Measurements from ENCODE around the gene C19orf85.
A peak's percentile ranks its signal among the peaks of the same experiment; 100 is the strongest.
"Not testable (repeated sequence)": the region's sequence is repeated elsewhere in the genome, so short reads cannot be mapped to it uniquely, and the experiment has no call there.

Gene C19orf85

DNA sequence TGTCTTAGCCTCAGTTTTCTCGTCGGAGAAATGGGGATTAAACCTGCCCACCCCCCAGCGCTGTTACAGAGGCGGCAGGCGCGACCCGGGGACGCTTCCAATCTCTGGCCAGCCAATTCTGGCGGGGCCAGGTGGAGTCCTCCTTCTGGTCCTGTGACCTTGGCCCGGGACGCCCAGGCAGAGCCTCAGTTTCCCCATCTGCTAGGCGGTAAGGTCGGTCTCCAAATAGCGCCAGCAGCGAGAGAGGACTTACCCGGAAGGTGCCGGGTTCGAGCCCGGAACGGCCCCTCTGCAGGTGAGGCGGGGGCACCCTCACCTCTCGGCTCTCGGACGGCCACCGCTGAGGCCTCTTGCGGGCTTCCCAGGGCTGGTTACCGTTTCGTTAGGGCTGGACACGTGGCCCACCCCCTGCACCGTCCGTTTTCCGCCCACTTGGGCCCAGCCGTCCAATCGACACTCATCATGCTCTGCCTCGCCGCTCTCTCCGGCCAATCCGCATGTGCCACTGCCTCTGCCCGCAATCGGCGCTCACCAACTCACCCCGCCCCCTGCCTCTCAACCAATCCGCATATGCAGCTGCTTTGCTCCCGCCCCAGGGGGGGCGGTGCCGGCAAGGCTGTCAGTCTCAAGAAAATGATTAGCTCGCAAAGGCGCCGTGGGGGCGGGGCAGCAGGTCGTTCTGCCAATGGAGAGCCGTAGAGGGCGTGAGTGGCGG is 3.1 kb downstream of the C19orf85 start, which contains the start of gene ISOC2:
ISOC2 (minus strand) TSS at position 384 of the 715 bp plus-strand sequence. CDS start 5,156 bp downstream, outside the sequence.
- intact Hi-C loops (cut with DNase I), result loop anchor here (5.0 kb wide), 1 partner anchor 74 kb away; the partner anchor contains the start of gene RPL28
- DNase-seq, result peak; percentile 100

DNA sequence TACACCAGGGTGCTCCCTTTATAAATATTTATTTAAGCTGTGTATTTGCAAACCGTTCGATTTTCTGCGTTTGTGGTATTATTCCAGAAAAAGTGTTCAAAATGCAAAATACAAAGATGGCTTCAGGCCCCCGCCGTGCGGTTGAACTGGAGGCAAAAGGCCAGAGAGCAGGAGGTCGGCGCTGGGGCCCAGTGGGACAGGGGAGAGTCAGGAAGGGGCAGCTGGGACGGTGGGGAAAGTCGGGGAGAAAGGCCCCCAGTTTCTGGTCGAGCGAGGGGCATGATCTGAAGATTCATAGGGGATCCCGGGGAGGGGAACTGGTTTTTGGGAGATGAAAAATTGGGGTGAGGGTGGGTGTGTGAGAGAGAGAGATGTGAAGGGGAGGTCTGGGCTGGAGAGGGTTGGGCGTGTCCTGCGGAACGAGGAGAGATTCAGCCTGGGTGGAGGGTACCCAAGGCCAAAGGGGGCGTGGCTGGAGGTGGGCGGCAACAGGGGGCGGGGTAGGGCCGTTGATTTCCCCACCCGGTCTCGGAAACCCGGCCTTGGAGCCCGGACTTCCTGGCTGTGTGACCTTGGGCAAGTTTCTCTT is 3.8 kb downstream of the C19orf85 start:
- DNase-seq, result peak in 5 of 10 donors; percentile 54 to 92 (median 83)

DNA sequence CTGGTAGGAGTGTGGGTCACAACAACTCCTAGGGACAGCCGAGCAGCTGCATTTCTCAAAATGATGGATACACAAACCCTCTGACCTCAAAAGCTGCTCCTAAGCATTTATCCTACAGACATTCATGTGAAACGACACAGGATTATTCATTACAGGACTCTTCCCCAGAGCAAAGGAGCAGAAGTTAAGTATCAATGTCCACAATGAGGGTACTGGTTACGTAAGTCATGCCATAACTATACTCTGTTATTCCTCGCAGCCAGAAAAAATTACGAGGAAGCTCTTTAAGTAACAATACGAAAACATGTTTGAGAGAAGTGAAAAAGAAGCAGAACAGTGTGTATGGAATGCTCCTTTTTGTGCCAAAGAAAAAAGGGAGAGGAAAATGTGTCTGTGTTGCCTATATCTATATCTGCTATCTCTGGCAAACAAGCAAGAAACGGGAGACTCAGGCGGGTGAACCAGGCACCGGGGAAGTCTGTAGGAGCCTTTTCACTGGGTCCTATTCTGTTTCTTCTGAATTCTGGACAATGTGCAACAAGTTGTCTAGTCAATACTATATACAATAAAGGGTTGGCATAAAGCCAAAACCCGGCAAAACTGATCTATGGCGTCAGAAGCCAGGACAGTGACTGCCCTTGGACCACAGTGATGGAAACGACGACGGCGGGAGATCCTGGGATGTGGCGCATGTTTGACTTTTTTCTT is 4.4 kb downstream of the C19orf85 start:
- no peak for DNase-seq
- intact Hi-C loops (cut with DNase I), result loop anchor here (5.0 kb wide), 1 partner anchor 73 kb away; the partner anchor contains the start of gene RPL28

More for the DNA sequence above, 3.8 kb downstream of the C19orf85 start:
- intact Hi-C loops (cut with DNase I), result loop anchor here (5.0 kb wide), 1 partner anchor 73 kb away; the partner anchor contains the start of gene RPL28

DNA sequence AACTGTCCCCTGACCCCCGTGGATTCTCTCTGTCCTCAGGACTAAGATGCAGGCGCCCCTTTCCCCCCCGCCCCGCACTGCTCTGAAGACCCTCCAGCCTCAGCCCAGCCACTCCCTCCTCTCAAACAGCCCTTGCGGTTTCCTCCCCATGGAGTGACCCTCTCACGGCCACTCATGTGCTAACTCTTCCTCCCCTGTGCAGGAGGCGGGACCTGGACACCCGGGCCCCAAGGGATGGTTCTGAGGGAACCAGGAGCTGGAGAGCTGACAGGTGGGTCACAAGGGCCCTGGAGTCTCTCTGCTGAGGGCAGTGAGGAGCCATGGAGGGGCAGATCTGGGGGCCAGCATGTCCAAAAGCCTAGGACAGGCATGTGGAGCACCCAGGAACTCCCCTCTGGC is 5.0 kb downstream of the C19orf85 start:
- no peak for DNase-seq
- intact Hi-C loops (cut with DNase I), result no loop called here

DNA sequence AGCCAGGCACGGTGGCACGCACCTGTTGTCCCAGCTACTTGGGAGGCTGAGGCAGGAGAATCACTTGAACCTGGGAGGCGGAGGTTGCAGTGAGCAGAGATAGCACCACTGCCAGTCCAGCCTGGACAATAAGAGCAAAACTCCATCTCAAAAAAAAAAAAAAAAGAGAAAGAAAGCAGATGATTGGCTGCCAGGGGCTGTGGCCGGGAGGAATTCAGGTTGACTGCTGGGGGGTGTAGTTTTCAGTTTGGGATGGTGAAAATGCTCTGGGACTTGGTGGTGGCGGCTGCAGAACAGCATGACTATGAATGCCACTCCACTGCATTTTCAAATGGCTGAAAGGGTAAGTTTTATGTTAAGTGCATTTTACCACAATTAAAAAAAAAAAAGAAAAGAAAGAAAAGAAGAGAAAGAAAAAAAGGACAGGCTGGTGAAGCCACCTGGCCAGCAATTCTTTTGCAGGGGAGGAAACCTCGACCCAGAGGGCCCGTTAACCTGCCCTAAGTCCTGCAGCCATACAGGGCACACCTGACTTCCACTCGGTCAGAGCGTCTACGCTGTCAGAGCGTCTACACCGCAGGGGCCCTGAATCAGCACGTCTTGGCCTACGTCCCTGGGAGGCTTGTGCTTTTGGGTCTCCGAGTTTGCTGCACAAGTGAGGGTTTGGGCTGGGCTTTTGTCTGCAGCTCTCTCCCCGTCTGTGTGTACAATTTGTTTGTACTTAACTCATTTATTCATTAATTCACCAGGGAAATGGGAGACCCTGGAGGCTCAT is 6.7 kb downstream of the C19orf85 start:
- intact Hi-C loops (cut with DNase I), result no loop called here

DNA sequence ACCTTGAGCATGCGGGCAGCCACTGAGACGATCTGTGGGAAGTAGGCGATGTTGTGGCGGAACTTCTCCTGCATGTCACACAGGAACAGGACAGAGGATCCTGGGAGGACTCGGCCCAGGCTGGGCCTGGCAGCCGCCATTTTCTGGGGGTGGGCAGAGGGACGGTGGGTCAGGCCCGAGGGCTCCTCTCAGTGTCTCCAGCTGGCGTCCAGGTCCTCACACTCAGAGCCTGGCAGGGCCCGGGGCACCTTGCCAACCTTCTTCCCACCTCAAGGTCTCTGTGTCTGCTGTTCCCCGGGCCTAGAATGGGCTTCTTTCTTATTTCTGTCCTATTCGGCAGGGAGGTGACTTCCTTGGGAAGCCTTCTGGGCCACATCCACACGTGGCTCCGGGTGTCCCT is 8.2 kb downstream of the C19orf85 start:
- intact Hi-C loops (cut with DNase I), result no loop called here
- no peak for DNase-seq

More for the DNA sequence above, 6.7 kb downstream of the C19orf85 start:
- DNase-seq, result no peak

DNA sequence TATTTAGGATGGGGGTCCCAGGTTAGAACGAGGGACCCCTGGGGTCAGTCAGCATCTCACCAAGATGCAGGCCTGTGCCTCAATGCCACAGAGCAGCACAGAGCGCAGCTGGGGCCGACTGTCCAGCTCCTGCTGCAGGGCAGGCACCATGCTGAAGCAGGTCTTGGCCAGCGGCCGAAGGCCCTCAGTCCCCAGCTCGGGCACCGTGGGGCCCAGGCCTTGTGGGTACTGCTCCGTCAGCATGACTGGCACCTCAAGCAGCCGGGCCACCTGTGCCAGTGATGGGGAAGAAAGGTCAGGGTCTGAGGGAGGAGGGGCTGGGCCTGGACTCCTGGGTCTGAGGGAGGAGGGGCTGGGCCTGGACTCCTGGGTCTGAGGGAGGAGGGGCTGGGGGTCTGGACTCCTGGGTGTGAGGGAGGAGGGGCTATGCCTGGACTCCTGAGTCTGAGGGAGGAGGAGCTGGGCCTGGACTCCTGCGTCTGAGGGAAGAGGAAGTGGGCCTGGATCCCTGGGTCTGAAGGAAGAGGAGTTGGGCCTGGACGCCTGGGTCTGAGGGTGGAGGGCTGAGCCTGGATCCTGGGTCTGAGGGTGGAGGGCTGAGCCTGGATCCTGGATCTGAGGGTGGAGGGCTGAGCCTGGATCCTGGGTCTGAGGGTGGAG is 8.8 kb downstream of the C19orf85 start:
- intact Hi-C loops (cut with DNase I), result no loop called here
- DNase-seq, result peak in 1 of 10 donors; percentile 81

DNA sequence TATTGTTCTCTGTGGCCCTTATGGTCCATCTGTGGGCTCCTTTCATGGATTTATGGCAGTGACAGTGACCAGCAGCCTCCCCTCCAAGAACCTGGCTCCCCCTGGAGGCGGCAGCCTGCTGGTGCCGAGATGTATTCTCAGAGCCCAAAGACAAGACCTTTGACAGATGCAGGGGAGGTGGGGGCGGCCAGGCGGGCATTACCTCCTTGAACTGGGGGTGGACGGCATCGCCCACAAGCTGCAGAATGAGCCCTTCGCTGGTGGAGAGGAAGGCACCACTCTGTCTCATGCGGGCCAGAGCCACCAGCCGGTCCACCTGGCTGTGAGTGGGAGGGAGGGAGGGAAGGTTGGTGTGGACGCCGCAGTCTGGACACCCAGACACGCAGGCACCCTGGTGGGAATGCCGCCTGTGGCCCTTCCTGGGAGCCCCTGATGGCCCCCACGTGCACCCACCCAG is 9.7 kb downstream of the C19orf85 start:
- peak in 9 of 10 donors; percentile 60 to 95 (median 70) for DNase-seq

DNA sequence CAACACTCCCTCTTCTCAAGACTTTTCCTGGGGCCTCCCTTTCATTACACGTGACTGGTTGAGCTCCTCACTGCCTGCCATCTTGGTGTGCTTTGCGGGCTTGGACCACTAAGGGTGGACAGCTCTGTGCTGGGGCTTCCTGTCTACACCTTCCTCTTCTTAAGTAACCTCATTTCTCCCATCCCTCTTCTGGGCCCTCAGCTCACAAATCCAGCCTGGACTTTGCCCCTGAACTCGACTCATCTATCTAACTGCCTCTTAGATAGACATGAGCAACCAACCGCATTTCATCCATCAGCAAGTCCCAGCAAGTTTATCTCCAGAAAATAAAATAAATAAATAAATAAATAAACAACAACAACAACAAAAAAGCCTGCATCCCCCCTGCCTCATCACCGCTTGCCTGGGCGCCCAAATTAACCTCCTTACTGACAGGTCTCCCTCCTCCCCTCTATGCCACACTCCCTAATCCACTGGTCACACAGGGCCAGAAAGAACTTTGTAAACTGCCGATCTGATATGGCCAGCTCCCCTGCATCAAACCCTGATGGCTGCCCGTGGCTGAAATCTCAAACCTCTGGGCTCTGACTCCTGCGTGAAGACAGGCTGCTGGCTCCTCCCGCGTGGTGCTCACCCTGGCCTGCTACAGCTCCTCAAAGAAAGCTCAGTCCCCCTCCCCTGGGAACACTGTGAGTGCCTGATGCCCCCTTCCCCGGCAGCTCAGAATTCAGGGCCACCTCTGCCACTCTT is 10.9 kb downstream of the C19orf85 start:
- DNase-seq, result peak in 1 of 10 donors; percentile 80
- intact Hi-C loops (cut with DNase I), result no loop called here

More for the DNA sequence above, 9.7 kb downstream of the C19orf85 start:
- intact Hi-C loops (cut with DNase I), result no loop called here

DNA sequence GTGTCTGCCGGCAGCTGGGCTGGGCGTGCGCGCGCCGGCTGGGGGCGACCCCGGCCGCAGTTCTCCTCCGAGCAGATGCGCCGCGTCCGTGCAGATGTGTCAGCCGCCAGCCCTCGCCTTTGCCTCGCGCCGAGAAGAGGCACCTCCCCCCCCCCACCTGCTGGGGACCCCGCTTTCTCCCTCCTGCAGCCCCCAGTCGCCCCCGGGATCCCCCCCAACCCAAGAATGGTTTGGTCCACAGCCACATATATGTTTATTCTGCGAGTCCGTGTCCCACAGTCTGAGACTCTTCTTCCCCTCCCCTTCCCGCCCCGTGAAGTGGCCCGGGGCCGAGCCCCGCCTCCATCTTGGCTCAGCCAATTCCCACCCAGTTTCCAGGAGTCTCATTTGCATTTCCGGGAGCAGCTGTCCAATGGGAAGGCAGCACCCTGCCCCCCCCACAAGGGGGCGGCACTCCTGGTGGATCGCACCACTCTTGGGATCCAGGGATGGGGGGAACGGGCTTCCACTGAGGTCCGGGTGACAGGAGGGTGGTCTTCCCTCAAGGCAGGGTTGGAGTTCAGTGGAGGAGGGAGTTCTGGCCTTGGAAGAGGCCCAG is 11.7 kb downstream of the C19orf85 start:
- intact Hi-C loops (cut with DNase I), result no loop called here

DNA sequence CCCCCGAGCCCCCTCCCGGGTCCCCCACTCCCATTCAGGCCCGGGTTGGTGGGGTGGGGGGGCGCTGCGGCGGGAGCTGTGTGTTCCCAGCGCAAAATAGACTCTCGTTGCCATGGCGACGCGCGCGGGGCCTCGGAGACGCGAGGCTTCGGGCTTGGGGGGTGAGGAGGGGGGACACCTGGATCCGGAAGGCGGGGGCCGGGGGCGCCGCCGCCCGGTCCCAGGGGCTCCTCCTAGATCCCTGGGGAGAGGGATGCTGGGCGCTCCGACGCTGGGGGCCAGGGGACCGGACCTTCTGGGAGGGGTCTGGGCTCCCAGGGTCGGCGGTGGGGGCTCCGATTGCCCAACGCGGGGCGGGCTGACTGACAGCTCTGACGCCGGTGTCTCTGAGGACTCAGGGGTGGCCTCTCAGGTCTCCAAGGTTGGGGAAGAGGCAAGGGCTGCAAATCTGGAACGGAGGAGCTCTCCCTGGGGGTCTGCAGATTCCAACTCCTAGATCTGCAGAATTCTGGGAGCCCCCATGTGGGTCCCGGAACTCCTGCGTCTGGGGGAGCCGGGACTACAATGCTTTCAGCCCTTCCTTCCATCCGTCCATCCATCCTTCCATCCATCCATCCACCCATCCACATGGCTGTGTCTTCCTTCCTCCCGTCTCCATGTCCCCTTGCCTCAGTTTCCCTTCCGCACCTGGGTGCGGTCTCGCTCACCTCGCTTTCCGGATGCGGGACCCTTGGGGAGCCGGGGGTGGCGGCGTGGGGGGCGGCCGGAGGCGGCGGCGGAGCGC is 12.4 kb downstream of the C19orf85 start:
- peak in 9 of 10 donors; percentile 56 to 95 (median 71) for DNase-seq
- intact Hi-C loops (cut with DNase I), result no loop called here

More for the DNA sequence above, 11.7 kb downstream of the C19orf85 start:
- DNase-seq, result peak; percentile 93 to 100 (median 95)

DNA sequence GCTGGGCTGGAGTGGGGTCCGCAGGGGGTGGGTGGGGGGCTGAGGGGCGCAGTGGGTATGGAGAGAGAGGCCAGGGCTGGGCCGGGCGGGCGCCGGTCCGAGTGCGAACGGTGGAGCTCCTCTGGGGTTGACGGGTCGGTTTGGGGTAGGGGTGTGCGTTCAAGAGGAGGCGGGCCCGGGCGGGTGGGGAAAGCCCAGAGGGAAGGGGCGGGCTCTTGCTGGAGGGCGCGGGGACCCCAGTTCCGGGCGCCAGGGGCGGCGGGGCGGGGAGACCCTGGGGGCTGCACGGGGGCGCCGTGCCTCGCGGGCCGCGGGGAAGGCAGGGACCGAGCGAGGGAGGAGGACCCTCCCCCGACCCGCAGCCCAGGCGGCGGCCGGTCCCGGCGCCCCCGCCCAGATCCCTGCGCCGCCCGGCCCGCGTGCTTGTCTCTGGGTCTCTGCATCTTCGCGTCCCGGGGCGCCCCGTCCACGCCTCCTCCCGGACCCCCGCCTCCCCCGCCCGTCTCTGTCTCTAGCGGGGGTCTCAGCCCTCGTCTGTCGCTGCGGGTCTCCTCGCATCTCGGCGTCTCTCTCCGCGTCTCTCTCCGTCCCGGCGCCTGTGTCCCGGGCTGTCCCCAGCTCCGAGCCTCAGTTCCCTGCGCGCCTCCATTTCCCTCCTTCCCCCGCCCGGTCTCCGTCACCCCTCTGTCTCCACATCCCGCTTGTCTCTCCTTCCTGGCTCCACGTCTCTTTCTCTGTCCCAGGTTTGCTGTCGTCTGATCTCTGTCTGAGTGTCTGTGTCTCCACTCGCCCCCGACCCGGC is 13.2 kb downstream of the C19orf85 start:
- intact Hi-C loops (cut with DNase I), result no loop called here
- peak in 3 of 10 donors; percentile 28 to 55 (median 37) for DNase-seq

DNA sequence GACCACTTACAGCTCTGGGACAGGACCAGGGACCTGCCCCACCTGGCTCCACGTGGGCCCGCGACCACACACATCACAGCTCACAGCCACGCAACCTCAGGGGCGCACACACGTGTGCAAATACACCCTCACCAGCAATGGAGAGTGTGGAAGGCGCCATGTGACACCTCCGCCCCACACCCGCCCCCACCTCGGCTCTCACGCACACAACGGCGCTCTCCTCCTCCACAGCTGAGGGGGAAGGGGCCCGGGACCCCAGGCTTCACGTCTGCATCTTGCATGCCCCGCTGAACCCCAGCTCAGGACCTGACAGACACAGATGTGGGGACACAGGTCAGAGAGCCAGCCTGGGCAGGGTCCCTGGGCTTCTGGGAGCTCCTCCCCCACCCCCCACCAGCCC is 15.1 kb downstream of the C19orf85 start:
- intact Hi-C loops (cut with DNase I), result no loop called here
- DNase-seq, result peak in 1 of 10 donors; percentile 67

DNA sequence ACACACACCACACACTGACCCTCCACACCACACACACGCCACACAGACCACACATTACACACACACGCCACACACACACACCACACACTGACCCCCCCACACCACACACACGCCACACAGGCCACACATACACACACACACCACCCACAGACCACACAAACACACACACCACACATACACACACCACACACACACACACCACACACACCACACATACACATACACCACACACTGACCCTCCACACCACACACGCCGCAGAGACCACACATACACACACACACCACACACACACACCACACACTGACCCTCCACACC is 16.4 kb downstream of the C19orf85 start:
- intact Hi-C loops (cut with DNase I); DNase-seq: not testable (repeated sequence)

DNA sequence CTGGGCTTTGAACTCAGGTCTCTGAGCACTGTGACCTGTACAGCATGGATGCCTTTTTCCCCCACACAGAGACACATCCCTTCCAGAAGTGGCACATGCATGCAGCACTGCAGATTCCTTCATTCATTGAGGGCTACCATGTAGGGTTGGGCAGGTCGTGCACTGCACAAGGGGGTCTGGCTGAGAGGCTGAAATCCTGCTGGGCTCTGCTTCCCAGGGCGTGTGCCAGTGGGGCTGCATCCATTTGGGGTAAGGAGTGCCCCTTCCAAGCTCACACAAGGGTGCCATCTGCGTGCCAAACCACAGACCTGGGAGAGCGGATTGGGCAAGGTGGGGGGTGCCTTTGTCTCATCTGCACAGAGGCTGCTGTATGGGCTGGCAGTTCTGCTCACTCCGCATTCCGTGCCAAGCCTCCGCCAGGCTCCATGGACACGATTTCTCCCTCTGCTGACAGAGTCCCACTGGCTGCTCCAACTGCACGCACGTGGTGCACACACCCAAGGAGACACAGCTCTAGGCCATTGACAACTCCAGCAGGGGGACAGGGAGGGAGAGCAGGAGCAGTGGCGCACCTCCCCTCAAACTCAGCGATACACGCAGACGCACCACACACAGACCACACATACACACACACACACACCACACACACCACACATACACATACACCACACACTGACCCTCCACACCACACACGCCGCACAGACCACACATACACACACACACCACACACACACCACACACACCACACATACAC is 17.0 kb downstream of the C19orf85 start:
- intact Hi-C loops (cut with DNase I), result no loop called here
- DNase-seq, result peak; percentile 69 to 98 (median 88)

DNA sequence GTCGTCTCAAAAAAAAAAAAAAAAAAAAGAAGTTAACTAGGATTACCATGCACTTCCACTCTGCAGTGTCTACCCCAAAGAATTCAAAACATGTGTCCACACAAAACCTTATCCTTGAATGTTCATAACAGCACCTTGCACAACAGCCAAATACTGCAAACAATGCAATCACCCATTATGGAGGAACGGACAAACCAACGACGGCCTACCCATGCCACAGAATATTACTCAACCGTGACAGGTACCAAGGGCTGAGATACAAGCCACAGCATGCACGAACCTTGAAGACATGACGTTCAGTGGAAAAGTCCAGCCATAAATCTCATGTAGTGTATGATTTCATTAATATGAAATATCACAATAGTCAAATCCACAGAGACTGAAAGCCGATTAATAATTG is 18.5 kb downstream of the C19orf85 start:
- no peak for DNase-seq
- intact Hi-C loops (cut with DNase I), result no loop called here

Measured in posterior cingulate gyrus (tissue), 11 donors.